NCI-H146 (cell line): ENCODE data around the gene CYP8B1.
A peak's percentile ranks its signal among the peaks of the same experiment; 100 is the strongest.

Experiments
- DNase-seq: peaks from one replicate; lab custom pipeline; 2025; lab: John Stamatoyannopoulos, UW

The CYP8B1 gene, protein sequence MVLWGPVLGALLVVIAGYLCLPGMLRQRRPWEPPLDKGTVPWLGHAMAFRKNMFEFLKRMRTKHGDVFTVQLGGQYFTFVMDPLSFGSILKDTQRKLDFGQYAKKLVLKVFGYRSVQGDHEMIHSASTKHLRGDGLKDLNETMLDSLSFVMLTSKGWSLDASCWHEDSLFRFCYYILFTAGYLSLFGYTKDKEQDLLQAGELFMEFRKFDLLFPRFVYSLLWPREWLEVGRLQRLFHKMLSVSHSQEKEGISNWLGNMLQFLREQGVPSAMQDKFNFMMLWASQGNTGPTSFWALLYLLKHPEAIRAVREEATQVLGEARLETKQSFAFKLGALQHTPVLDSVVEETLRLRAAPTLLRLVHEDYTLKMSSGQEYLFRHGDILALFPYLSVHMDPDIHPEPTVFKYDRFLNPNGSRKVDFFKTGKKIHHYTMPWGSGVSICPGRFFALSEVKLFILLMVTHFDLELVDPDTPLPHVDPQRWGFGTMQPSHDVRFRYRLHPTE

DNA sequence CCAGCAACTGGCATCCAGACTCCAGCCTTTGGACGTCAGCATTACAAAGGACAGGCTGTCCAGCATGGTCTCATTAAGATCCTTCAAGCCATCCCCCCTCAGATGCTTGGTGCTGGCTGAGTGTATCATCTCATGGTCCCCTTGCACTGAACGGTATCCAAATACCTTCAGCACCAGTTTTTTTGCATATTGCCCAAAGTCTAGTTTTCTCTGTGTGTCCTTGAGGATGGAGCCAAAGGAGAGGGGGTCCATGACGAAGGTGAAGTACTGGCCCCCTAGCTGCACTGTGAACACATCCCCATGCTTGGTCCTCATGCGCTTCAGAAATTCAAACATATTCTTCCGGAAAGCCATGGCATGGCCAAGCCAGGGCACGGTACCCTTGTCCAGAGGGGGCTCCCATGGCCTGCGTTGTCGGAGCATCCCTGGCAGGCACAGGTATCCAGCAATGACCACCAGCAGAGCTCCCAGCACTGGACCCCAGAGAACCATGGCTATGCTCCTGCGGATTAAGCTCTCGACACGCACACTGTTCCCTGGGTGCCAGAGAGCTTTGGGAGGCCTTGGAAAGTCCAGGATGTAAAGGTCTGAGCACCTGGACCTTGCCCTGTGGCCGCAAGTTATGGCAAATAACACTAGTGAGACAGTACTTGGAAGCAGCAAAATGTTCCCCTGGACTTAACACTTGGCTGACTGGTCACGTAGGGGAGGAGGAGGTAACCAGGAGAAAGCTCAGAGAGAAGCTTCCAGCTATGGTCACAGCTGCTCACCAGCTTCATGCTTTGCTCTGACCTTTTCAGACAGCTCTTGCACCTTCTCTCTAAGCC lies at the start of gene CYP8B1:
Gene CYP8B1, minus strand, starts transcription at position 555 of the 827 bp plus-strand sequence. Its CDS starts 63 bp downstream, at position 492.
- DNase-seq, result no peak

DNA sequence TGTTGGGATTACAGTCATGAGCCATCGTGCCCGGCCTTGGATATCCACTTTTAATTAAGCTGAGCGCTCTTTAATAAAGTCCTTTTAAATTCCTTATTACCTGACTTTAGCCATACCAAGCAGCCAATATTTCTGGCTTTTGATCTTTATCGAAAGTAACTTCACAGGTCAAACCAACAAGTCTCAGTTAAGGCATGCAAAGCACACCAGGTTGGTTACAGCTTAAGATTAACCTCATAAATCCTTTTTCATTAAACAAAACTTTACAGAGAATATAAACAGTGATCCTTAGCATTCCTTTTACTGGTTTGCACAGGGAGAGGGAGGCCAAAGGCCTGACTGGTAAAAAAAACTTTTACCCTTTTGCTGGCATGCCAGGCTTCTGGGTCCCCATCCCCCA lies 47.9 kb upstream of the CYP8B1 start:
- DNase-seq, result no peak

DNA sequence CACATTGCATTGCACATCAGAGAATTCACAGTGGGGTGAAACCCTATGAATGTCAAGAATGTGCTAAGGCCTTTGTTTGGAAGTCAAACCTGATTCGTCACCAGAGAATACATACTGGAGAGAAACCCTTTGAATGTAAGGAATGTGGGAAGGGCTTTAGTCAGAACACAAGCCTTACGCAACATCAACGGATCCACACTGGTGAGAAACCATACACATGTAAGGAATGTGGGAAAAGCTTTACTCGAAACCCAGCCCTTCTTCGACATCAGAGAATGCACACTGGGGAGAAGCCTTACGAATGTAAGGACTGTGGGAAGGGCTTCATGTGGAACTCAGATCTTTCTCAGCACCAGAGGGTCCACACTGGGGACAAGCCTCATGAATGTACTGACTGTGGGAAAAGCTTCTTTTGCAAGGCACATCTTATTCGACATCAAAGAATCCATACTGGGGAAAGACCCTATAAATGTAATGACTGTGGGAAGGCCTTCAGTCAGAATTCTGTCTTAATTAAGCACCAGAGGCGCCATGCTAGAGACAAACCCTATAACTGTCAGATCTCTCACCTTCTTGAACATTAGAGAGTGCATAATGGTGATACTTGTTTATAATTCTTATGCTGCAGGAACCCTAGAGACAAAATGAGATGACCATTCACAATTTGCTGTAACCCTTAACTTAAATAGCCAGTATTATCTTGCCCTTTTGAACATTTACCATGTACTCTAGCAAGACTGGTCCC lies 39.3 kb upstream of the CYP8B1 start:
- DNase-seq, result no peak

DNA sequence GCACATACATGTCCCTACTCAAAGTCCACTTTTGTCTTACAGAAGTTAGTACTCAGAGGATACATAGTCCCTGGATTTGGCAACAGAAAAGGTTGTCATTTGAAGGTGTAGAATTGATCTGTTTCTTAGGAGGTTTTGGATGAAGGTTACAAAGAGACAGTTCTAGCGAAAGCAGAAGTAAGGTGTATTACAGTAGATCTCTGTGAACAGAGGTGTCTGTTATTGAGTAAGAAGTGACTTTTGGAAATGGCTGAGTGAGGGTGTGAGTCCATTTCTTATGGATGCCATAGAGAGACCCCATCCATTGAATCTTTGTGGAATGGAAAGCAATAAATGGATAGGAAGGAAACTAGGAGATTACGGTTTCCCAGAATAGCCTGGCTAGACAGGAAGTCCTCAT lies 35.9 kb upstream of the CYP8B1 start:
- no peak for DNase-seq

DNA sequence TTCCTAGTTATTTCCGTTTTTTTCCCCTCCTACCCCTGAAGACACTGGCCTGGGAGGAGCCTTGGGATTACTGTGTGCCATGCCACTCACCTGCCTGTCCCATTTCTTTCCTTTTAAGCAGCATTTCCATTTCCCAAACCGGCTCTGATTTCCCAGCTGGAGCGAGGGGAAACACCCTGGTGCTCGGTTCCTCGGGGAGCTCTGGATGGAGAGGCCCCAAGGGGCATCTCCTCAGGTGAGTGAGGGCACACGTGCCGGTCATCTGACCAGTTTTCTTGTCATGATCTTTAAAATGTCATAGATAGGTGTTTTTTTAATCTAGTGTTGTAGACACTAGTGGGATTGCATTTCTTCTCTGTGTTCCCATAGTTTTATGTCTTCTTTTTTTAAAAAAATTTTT lies 33.0 kb upstream of the CYP8B1 start:
- DNase-seq, result no peak

DNA sequence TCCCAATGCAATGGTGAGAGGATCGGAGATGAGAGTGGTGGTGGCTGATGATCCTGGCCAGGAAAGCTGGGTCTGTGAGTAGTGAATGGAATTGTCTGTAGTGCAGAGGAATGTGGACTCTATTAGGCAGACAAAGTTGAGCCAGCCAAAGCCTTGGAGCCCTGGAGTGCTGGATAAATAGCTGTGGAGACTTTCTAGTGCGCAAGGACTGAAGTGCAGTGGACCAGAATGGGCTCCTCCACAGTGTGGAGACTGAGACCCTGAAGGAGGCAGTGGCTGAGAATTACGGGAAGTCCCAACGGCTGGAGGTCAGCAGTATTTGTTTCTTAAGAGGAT lies 31.1 kb upstream of the CYP8B1 start:
- no peak for DNase-seq

DNA sequence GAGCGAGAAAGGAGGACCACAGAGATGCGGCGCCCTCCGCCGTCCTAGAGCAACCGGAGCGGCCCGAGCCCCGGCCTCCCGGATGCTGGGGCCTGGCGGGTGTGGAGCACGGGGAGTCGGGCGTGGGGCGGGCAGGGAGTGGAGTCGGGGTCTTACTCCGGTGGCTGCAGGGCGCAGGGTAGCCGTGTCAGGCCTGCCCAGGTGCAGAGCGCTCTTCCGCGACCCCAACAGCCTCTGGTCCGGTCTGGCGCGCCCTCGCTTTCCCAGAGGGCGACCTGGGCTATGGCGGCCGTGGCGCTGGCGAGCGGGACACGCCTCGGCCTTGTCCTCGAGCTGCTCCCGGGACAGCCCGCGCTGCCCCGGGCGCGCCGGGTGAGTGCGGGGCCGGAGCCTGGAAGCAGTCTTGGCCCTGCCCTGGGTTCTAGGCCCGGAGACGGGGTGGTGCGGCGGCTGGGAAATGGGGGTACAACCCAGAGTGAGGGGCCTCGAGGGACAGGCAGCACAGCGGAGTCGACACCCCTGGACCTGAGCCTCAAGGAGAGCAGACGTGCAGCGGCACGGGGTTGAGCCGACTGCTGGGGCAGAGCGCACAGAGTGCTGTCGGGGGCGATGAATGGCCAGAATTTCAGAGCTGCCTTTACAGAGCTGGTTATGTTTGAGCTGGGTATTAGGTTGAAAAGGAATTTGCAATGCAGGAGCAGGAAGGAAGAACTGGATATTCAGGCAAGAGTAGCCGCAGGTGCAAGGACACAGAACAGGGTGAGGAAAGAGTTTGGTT lies 30.6 kb upstream of the CYP8B1 start, which contains the start of gene ZNF662:
Gene ZNF662, plus strand, starts transcription at position 73 of the 778 bp plus-strand sequence. CDS start 1,973 bp downstream, outside the sequence.
- peak; percentile 61 for DNase-seq

DNA sequence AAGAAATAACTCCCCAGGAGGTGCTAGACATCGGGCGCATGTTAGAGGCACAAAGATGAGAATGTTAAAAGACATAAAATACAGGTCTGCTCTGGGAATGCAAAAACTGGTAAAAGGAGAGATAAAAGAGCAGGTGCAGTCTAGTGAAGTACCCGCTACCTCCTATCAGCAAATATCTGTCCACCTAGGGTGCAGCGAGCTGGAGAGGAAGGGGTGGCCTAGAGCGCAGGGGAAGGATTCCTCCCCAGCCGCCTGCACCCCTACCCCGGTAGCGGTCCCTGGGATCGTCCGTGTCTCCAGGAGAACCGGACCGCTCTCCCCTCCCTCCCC lies 30.0 kb upstream of the CYP8B1 start:
- no peak for DNase-seq

DNA sequence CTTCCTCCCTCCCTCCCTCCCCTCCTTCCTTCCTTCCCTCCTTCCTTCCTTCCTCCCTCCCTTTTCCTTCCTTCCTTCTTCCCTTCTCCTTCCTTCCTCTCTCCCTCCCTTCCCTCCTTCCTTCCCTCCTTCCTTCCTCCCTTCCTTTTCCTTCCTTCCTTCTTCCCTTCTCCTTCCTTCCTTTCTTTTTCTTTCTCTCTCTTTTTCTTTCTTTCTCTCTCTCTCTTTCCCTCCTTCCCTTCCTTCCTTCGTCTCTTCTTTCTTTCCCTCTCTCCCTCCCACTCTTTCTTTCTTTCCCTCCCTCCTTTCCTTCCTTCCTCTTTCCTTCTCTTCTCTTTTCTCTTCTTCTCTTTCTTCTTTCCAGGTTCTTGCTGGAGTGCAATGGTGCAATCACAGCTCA lies 28.4 kb upstream of the CYP8B1 start:
- no peak for DNase-seq

DNA sequence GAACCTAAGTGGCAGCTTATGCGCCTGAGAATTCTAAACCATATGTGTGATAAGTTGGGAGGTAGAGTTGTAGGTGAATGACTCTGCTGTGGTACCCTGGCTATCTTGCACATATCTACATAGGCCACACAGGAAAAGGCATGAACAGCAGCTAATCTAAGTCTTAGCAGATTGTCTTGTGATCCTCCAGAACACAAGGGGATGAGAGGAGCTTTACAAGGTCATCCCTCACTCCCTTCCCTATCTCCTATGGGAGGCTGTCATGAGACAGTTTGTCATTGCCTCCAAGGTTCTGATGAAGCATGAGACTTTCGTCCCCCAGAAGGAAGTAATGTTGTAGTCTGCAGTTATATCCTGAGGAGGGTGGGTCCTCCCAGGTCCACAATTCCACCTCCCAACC lies 26.6 kb upstream of the CYP8B1 start:
- DNase-seq, result no peak

DNA sequence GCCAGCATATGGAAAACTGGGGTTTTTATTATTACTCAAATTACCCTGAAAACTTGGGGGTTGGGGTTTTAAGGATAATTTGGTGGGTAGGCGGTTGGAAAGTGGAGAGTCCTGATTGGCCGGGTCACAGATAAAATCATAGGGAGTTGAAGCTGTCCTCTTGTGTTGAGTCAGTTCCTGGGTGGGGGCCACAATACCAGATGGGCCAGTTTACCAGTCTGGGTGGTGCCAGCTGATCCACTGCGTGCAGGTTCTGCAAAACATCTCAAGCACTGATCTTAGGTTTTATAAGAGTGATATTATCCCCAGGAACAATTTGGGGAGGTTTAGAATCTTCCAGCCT lies 25.4 kb upstream of the CYP8B1 start:
- DNase-seq, result no peak

DNA sequence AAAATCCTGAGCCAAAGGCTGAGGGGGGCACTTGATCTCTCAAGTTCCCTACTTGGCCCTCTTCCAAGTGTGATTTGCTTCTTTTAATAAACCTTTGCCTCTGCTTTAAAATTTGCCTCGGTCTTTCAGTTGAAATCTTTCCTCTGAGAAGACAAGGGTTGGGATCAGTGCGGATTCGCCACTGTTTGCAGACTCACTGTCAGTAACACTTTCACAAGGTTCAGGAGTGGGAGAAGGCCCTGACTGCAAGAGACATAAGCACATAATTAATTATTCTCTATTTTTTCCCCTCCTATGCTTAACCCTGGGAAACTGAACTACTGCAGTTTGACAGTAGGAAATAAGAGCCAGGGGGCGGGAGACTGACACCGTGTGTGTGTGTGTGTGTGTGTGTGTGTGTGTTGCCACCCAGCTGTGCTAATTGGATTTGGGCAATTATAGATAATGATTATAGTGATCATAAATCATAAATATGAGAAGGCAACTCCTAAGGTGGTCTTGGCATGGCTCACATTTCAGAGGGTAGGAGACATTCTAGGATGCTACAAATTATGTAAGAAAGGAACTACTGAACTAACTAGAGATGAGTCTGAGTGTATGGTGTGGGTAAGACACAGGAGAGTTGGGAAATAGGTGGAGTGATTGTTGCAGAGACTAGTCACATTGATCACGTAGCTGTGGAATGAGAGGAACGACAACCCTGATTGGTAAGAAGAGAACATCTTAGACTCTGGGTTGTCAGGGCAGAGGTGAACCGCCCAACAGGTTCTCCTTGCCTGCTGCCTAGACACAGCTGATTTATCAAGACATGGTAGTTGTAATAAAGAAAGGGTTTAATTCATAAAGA lies 24.8 kb upstream of the CYP8B1 start:
- no peak for DNase-seq

DNA sequence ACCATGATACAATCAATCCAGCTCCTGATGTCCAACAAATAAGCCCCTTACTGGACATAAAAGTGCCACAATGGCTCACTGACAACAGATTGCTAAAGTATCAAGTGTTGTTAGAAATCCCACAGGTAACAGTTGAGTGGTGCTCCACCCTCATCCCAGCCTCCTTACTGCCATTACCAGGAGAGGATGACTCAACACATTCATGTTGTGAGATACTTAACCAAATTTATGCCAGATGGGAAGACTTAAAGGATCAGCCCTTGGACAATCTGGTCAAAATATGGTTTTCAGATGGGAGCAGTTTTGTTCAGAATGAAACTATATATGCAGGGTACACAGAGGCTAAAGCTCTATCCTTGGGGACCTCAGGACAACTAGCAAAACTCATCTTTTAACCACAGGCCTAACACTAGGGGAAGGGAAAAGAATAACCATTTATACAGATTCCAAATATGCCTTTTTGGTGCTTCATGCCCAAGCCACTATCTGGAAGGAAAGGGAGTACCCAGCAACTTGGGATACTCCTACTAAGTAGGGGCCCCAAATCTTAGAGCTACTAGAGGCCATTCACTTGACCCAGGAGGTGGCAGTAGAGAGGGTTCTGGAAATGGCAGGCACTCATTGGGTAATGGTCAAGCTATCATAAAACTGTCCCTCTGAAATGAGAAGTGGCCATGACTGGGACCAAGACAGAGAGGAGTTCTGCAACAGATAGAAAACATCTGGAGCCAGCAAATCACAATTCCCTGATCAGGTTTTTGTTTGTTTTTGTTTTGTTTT lies 23.4 kb upstream of the CYP8B1 start:
- no peak for DNase-seq

DNA sequence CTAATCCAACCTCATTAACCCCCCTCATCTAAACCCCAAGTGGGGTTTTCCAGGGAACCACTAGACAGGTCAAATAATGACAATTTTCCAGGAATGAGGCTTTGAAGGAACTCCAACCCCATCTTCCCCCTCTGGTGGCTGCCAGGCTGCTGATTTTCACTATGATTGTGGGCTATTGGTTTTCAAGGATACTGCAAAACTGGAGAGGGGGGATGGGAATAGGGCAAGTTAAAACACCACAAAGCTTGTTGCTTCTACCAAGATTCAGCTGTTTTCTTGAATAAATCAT lies 19.8 kb upstream of the CYP8B1 start:
- no peak for DNase-seq

DNA sequence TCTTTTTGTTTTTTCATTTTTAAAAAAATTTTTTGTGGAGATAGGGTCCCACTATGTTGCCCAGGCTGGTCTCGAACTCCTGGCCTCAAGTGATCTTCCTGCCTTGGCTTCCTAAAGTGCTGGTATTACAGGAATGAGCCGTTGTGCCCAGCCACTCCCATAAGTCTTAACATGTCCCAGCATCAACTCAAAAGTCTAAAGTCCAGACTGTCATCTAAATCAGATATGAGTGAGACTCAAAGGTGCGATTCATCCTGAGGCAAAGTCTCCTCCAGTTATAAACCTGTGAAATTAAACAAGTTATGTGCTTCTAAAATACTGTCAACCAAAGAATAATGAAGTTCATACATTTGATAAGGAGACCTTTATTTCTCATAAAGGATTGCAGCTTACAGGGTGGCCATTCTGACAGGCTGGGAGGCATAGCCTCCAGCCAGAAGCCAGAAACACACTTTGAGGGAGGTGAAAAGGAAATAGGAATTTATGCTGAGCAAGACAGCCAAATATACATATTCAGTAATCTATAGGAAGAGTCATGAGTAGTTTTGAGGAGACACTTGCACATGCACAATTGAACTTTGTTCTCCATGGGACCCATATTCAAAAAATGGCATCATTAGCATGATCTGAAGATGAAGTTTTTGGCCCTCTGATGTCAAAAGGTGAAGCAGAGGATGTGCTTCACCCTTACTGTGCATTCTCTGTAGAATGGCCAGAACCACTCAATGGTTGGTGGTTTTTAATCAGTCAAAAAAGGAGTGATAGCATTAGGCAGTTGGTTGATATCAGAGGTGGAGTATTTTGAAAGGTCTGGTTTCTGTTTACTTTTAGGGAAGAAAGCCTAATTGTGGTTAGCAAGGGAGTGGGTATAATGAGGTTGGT lies 19.3 kb upstream of the CYP8B1 start:
- no peak for DNase-seq

DNA sequence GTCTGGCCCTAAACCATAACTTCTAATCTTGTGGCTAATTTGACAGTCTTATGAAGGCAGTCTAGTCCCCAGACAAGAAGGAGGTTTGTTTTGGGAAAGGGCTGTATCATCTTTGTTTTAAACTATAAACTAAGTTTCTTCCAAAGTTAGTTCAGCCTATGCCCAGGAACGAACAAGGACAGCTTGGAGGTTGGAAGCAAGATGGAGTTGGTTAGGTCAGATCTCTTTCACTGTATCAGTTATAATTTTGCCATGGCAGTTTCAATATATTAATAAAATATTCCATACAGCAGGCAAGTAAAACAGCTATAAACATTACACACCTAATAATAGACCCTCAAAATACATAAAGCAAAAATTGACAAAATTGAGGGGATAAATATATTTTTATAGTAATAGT lies 17.1 kb upstream of the CYP8B1 start:
- no peak for DNase-seq

DNA sequence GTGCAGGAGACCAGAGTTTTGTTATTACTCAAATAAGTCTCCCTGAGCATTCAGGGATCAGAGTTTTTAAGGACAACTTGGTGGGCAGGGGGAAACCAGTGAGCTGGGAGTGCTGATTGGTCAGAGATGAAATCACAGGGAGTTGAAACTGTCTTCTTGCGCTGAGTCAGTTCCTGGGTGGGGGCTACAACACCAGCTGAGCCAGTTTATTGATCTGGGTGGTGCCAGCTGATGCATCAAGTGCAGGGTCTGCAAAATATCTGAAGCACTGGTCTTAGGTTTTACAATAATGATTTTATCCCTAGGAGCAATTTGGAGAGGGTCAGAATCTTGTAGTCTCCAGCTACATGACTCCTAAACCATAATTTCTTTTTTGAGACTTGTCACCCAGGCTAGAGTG lies 16.5 kb upstream of the CYP8B1 start:
- no peak for DNase-seq

DNA sequence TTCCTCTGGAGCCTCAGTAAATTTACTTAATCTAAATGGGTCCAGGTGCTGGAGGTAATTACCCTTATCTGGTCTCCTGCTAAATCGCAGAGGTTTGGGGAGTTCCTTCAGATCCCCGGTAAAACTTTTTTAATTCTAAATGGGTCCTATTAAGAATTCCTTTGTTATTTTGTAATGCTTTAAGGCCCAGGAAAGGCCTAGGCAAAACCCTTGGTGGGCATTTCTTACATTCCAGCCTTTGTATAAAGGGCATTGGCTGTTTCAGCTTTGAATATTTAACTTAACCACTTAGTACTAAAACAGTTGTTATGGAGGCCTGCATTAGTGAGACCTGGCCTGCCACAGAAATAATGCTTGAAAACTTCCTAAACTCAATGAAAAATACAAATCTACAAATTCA lies 15.4 kb upstream of the CYP8B1 start:
- no peak for DNase-seq

DNA sequence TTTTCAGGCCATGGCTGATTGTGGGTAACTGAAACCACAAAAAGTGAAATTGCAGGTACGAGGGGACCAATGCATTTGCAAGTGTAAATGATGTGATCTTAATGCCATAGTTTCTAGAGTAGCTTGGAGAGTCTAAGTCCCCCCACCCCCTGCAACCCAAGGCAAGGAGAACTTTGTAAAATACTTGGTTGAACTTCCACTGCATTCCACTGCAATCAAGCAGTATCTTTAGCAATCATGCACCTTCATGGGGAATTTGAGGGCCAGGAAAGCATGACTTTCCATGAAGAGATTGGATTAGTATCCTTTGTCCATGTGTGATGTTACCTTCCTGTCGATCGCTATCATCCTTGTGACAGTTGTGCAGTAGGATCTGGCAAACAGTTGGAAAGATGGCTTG lies 11.4 kb upstream of the CYP8B1 start:
- no peak for DNase-seq
